IMR-90 (cell line): ENCODE measurements around the gene RPS6KA5.

Source experiments
- CTCF ChIP-seq: conservative IDR thresholded peaks from 2 replicates; pipeline ENCODE4 v1.5.1; 2012; ENCODE audit warnings: mild to moderate bottlenecking, low read depth, low read length, improper control_type of control experiment
- MXI1 ChIP-seq: IDR thresholded peaks from 2 replicates; pipeline ENCODE4 v1.6.1; 2012; ENCODE audit warnings: low read depth, mild to moderate bottlenecking, low read length, moderate library complexity, borderline replicate concordance
- POLR2A ChIP-seq: IDR thresholded peaks from 2 replicates; pipeline ENCODE4 v1.6.1; 2012; ENCODE audit warnings: mild to moderate bottlenecking, low read depth, low read length
- RAD21 ChIP-seq: IDR thresholded peaks from 2 replicates; pipeline ENCODE4 v1.6.1; 2012; ENCODE audit warnings: low read length, improper control_type of control experiment
- RCOR1 ChIP-seq: IDR thresholded peaks from 2 replicates; pipeline ENCODE4 v1.6.1; 2012; ENCODE audit warnings: mild to moderate bottlenecking, low read length, improper control_type of control experiment; ENCODE audit not compliant: insufficient replicate concordance
- RFX5 ChIP-seq: IDR thresholded peaks from 2 replicates; pipeline ENCODE4 v1.8.0; 2012; ENCODE audit warnings: low read depth, mild to moderate bottlenecking, low read length, moderate library complexity

GRCh38 chr14:91103116-91103515 is 42.7 kb upstream of the RPS6KA5 start:
- TF ChIP-seq CTCF = no peak
- TF ChIP-seq POLR2A = no peak
- TF ChIP-seq RAD21 = no peak
- no peak for TF ChIP-seq MXI1
- no peak for TF ChIP-seq RFX5
- TF ChIP-seq RCOR1 = no peak
